ENCODE data around the gene ALPL. TPM values are rescaled to one million over a fixed set of nuclear protein-coding genes. Genes with fewer than 3 reads are reported as not detected.

Gene ALPL
- total RNA-seq, 2 donors from 2014 or later, result 6.3 to 15.6 TPM

DNA sequence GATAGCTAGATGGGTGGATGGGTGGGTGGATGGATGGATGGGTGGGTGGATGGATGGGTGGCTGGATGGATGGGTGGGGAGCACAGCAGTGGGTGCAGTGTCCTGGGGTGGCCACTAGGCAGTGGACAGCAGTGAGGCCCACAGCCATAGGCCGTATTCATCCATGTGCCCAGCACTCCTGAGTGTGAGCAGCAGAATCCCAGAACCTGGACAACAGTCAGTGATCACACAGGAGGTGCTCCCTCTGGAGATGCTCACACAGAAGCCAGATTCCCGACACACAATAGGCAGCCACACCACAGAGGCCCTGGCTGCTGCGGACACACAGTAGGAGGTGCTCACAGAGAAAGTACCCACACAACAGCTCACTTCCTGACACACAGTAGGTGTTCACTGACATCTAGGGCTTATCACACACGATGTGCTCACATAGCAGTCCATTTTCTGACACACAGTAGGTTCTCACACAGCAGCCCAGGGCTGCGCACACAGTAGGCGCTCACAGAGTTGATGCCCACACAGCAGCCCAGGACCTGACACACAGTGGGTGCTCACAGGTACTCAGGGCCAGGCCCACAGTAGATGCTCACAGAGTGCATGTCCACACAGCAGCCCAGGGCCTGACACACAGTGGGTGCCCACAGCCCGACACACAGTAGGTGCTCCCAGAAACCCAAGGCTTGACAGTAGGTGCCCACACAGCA, 95.9 kb downstream of the ALPL start:
- no peaks in the 10 kb centered on the region for H3K9me3 ChIP-seq
- intact Hi-C loops (cut with DNase I), result no loop called here
- H3K4me3 ChIP-seq, result no peak overlapping the region
- no peak for DNase-seq (ENCODE audit: low spot score)
- WGBS, result 91% methylated on average over 7 of the region's 7 CpGs
- H3K36me3 ChIP-seq, result no peaks in the 10 kb centered on the region
- no peaks in the 10 kb centered on the region for H3K27me3 ChIP-seq (replicated peaks; ENCODE audit: insufficient read depth)
- H3K27ac ChIP-seq, result no peak overlapping the region
- TF ChIP-seq POLR2A (IDR thresholded peaks at IDR 0.05), result no peak
- TF ChIP-seq, protein P1, sequence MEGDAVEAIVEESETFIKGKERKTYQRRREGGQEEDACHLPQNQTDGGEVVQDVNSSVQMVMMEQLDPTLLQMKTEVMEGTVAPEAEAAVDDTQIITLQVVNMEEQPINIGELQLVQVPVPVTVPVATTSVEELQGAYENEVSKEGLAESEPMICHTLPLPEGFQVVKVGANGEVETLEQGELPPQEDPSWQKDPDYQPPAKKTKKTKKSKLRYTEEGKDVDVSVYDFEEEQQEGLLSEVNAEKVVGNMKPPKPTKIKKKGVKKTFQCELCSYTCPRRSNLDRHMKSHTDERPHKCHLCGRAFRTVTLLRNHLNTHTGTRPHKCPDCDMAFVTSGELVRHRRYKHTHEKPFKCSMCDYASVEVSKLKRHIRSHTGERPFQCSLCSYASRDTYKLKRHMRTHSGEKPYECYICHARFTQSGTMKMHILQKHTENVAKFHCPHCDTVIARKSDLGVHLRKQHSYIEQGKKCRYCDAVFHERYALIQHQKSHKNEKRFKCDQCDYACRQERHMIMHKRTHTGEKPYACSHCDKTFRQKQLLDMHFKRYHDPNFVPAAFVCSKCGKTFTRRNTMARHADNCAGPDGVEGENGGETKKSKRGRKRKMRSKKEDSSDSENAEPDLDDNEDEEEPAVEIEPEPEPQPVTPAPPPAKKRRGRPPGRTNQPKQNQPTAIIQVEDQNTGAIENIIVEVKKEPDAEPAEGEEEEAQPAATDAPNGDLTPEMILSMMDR (IDR thresholded peaks at IDR 0.05), result no peak
- H3K4me1 ChIP-seq (replicated peaks), result no peaks in the 10 kb centered on the region

DNA sequence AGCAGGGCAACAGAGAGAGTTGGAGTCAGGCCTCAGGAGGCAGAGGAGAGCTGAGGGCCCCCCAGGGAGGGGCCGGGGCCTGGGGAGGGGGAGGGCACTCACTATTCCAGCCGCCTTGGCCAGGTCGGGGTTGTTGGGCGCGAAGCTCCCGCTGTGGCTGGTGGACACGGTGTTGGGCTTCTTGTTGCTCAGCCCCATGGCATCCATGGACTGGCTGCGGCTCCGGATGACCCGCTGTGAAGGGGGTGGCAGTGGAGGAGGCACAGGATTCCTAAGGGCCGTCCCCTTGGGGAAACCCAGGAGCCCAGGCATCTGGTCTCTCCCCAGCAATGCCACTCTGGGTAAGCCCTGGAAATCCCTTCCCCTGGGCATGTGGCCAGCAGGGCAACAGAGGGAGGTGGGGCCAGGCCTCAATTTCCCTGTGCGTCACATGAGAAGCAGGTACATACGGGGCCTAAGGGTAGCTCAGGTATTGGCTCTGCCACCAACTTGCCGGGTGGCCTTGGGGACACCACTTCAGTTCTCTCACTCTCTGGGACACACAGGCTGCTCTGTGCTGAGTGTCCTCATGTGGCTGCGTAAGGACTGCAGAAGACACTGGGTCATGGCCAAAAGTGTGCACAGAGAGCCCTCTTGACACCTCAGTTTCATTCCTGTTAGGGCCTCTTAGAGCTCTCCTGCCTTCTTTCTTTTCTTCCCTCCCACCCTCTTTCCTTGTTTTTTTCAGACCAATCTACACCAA, 96.9 kb downstream of the ALPL start:
- intact Hi-C loops (cut with DNase I), result no loop called here
- no peaks in the 10 kb centered on the region for H3K9me3 ChIP-seq
- H3K4me3 ChIP-seq, result no peak overlapping the region
- no peak overlapping the region for H3K27ac ChIP-seq
- no peak for DNase-seq (ENCODE audit: low spot score)
- H3K27me3 ChIP-seq (replicated peaks; ENCODE audit: insufficient read depth), result no peaks in the 10 kb centered on the region
- H3K4me1 ChIP-seq (replicated peaks), result no peaks in the 10 kb centered on the region
- no peaks in the 10 kb centered on the region for H3K36me3 ChIP-seq
- WGBS, result 89% methylated on average over 14 of the region's 15 CpGs
- no peak for TF ChIP-seq POLR2A (IDR thresholded peaks at IDR 0.05)
- TF ChIP-seq, protein P1 (IDR thresholded peaks at IDR 0.05), result no peak
- TF ChIP-seq POLR2AphosphoS5 (IDR thresholded peaks at IDR 0.05), result no peak

DNA sequence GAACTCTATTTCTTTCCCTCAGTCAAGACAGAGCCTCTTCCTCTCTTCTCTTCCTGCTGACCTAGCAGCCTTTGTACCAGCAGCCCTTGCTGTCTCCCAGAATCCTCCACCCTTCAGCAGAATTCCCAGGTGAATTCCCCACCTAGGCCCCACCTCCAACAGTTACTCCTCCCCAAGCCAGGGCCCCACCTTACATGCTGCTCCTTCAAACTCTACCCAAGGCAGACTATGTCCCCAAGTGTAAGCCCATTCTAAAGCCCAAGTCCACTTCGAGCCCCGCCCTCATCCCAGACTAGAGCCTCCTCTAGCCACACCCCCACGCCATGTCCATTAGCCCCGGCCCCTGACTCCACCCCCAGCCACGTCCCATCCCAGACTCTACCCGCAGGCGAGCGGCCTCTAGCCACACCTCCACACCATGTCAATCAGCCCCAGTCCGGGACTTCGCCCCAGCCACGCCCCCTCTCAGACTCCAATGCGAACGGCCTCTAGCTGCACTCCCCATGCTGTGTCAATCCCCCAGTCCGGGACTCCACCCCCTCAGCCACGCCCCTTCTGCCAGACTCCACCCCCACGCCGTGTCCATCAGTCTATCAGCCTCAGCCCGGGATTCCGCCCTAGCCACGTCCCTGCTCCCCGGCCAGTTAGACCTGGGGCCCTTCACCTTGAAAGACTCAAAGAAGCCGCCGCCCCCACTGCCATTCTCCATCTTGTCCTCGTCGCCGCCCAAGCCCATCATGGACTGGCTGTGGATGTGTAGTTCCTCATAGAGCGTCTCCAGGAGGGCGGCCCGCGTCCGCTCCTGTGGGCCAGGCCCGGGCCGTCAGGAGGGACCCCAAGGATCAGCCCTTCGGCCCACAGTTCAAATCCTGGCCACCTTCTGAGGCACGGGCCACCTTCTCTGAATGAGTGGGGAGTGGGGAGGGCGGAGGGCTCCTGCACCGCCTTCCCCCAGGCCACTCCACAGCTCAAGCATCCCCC, 98.6 kb downstream of the ALPL start:
- TF ChIP-seq POLR2A (IDR thresholded peaks at IDR 0.05) (no peak), POLR2AphosphoS5 (IDR thresholded peaks at IDR 0.05) (no peak)
- TF ChIP-seq, protein P1 (IDR thresholded peaks at IDR 0.05), result no peak
- Histone ChIP-seq H3K9me3 (no peaks in the 10 kb centered on the region), H3K4me1 (replicated peaks) (no peaks in the 10 kb centered on the region), H3K36me3 (no peaks in the 10 kb centered on the region), H3K27ac (no peak overlapping the region), H3K4me3 (no peak overlapping the region), H3K27me3 (replicated peaks; ENCODE audit: insufficient read depth) (no peaks in the 10 kb centered on the region)
- intact Hi-C loops (cut with DNase I), result no loop called here
- 43% methylated on average over 36 of the region's 37 CpGs for WGBS
- DNase-seq (ENCODE audit: low spot score), result peak; percentile 71

DNA sequence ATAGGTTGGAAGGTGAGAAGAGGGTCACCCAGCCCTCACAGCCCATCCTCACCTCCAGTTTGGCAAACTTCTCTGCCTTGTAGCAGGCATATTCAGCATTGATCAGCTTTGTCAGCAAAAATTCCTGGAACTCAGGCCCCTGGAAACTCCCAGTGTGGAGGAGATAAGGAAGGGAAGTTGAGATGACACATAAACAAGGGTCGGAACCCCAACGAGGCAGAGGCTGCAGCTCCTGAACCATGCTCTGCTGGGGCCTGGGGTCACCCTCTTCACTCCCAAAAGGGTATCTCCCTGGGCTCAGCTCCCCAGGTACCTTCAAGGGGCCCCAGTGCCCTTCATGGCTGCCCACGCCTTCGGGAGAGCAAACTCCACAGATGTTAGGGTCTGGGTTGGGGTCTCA, 99.6 kb downstream of the ALPL start:
- H3K27me3 ChIP-seq (replicated peaks; ENCODE audit: insufficient read depth), result no peaks in the 10 kb centered on the region
- no peak overlapping the region for H3K4me3 ChIP-seq
- no peaks in the 10 kb centered on the region for H3K36me3 ChIP-seq
- intact Hi-C loops (cut with DNase I), result no loop called here
- WGBS, result 86% methylated on average over 4 of the region's 4 CpGs
- H3K9me3 ChIP-seq, result no peaks in the 10 kb centered on the region
- H3K27ac ChIP-seq, result no peak overlapping the region
- no peaks in the 10 kb centered on the region for H3K4me1 ChIP-seq (replicated peaks)
- TF ChIP-seq POLR2A (IDR thresholded peaks at IDR 0.05) (no peak), POLR2AphosphoS5 (IDR thresholded peaks at IDR 0.05) (no peak)
- TF ChIP-seq, protein P1 (IDR thresholded peaks at IDR 0.05), result no peak
- DNase-seq (ENCODE audit: low spot score), result no peak

Data from prostate gland (tissue), 2 donors.